Esophagus muscularis mucosa (tissue), 4 donors: ENCODE data around the gene ABR.

Source experiments
- EP300 ChIP-seq: sonication (generic); formaldehyde crosslinking; IDR thresholded peaks from one replicate; pipeline ENCODE4 v1.6.1; 2017; ENCODE audit warnings: antibody characterized with exemption
- POLR2A ChIP-seq: fragments of 450-650 bp; IDR thresholded peaks from one replicate; pipeline ENCODE4 v1.6.1; 2017; ENCODE audit warnings: antibody characterized with exemption, moderate library complexity, mild to moderate bottlenecking, low read depth
- TF ChIP-seq, protein P1 (sequence below), 3 experiments: fragments of 200-600 bp in 2 of 3; fragments of 450-650 bp in 1 of 3; sonication (generic) in 2 of 3; IDR thresholded peaks; one replicate each; pipeline ENCODE4 v1.5.1; 2017 to 2019; ENCODE audit warnings: antibody characterized with exemption in 3 of 3, mild to moderate bottlenecking in 2 of 3, moderate library complexity in 1 of 3

DNA sequence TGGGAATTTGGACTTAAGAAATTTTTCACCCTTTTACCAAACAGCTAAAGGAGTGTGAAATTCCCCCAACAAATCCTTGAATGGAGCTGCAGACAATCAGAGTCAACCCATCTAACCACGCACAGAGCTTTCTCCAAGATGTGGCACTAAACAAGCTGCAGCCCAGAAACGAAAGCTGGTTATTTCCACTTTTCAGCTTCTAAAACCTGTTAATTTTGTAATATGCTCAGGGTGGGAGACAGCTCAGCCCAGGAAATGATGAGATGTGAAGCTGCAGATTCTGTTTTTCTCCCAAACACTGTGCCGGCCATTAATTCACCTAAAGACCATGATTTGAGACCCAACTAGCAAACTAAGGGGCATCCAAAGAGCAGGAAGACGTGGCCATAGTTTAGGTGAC is 33.2 kb upstream of the ABR start:
- TF ChIP-seq, protein P1, sequence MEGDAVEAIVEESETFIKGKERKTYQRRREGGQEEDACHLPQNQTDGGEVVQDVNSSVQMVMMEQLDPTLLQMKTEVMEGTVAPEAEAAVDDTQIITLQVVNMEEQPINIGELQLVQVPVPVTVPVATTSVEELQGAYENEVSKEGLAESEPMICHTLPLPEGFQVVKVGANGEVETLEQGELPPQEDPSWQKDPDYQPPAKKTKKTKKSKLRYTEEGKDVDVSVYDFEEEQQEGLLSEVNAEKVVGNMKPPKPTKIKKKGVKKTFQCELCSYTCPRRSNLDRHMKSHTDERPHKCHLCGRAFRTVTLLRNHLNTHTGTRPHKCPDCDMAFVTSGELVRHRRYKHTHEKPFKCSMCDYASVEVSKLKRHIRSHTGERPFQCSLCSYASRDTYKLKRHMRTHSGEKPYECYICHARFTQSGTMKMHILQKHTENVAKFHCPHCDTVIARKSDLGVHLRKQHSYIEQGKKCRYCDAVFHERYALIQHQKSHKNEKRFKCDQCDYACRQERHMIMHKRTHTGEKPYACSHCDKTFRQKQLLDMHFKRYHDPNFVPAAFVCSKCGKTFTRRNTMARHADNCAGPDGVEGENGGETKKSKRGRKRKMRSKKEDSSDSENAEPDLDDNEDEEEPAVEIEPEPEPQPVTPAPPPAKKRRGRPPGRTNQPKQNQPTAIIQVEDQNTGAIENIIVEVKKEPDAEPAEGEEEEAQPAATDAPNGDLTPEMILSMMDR (IDR thresholded peaks at IDR 0.05): no peak
- no peak for TF ChIP-seq EP300
- no peak for TF ChIP-seq POLR2A
